ENCODE results near the gene CPNE2. TPM values are rescaled to one million over a fixed set of nuclear protein-coding genes. Genes with fewer than 3 reads are reported as not detected.

CPNE2 gene
- total and polyA plus RNA-seq, 4 donors = 38.1 to 76.3 (median 52.2) TPM

- no peak for ATAC-seq (ENCODE audit: insufficient read depth, low FRiP score)
- Histone ChIP-seq H3K4me1 (ENCODE audit: control insufficient read depth in 5 of 5, insufficient read depth in 5 of 5, low read length in 5 of 5) (peaks cover 0 to 13% (median 0%) of the 10 kb centered on the region in 5 donors), H3K27me3 (ENCODE audit: control insufficient read depth in 3 of 3, insufficient read depth in 3 of 3, low read length in 2 of 3) (no peaks in the 10 kb centered on the region), H3K4me3 (no peak overlapping the region), H3K9me3 (ENCODE audit: control insufficient read depth in 4 of 4, insufficient read depth in 3 of 4, low read length in 3 of 4) (no peaks in the 10 kb centered on the region), H3K36me3 (ENCODE audit: control insufficient read depth in 4 of 4, insufficient read depth in 4 of 4, low read length in 4 of 4) (no peaks in the 10 kb centered on the region), H3K27ac (ENCODE audit: low read depth in 1 of 2, low read length in 1 of 2) (no peak overlapping the region), H3K9ac (ENCODE audit: insufficient read depth in 1 of 2, low read length in 2 of 2) (no peak overlapping the region)
- no peak for DNase-seq
- TF ChIP-seq CTCF (IDR thresholded peaks at IDR 0.05; ENCODE audit: control extremely low read depth, extremely low read depth) = no peak
- 96 to 99% methylated on average over 1 of the region's 1 CpG for WGBS, 2 donors
These were observed 8.1 kb downstream of the CPNE2 start for GRCh38 chr16:57100445-57100844.

- no peak for TF ChIP-seq CTCF (IDR thresholded peaks at IDR 0.05; ENCODE audit: control extremely low read depth, extremely low read depth)
- Histone ChIP-seq H3K4me3 (no peak overlapping the region), H3K36me3 (ENCODE audit: control insufficient read depth in 4 of 4, insufficient read depth in 4 of 4, low read length in 4 of 4) (peaks cover 0 to 2% (median 0%) of the 10 kb centered on the region in 4 donors), H3K4me1 (ENCODE audit: control insufficient read depth in 5 of 5, insufficient read depth in 5 of 5, low read length in 5 of 5) (peaks cover 0 to 20% (median 0%) of the 10 kb centered on the region in 5 donors), H3K9ac (ENCODE audit: insufficient read depth in 1 of 2, low read length in 2 of 2) (no peak overlapping the region), H3K9me3 (ENCODE audit: control insufficient read depth in 4 of 4, insufficient read depth in 3 of 4, low read length in 3 of 4) (no peaks in the 10 kb centered on the region), H3K27me3 (ENCODE audit: control insufficient read depth in 3 of 3, insufficient read depth in 3 of 3, low read length in 2 of 3) (no peaks in the 10 kb centered on the region), H3K27ac (ENCODE audit: low read depth in 1 of 2, low read length in 1 of 2) (no peak overlapping the region)
- no peak for DNase-seq
- 80 to 82% methylated on average over 16 of the region's 16 CpGs for WGBS, 2 donors
- no peak for ATAC-seq (ENCODE audit: insufficient read depth, low FRiP score)
These were observed 10.8 kb downstream of the CPNE2 start for GRCh38 chr16:57102888-57103851.

- H3K27ac ChIP-seq (ENCODE audit: low read depth in 1 of 2, low read length in 1 of 2) = peak overlapping the region in 1 of 2 donors; percentile 31
- no peaks in the 10 kb centered on the region for H3K9me3 ChIP-seq (ENCODE audit: control insufficient read depth in 4 of 4, insufficient read depth in 3 of 4, low read length in 3 of 4)
- ATAC-seq (ENCODE audit: insufficient read depth, low FRiP score) = no peak
- no peak for DNase-seq
- H3K9ac ChIP-seq (ENCODE audit: insufficient read depth in 1 of 2, low read length in 2 of 2) = no peak overlapping the region
- peaks cover 0 to 2% (median 0%) of the 10 kb centered on the region in 4 donors for H3K36me3 ChIP-seq (ENCODE audit: control insufficient read depth in 4 of 4, insufficient read depth in 4 of 4, low read length in 4 of 4)
- WGBS, 2 donors = 55 to 59% methylated on average over 3 of the region's 3 CpGs
- H3K27me3 ChIP-seq (ENCODE audit: control insufficient read depth in 3 of 3, insufficient read depth in 3 of 3, low read length in 2 of 3) = no peaks in the 10 kb centered on the region
- no peak overlapping the region for H3K4me3 ChIP-seq
- TF ChIP-seq CTCF (IDR thresholded peaks at IDR 0.05; ENCODE audit: control extremely low read depth, extremely low read depth) = no peak
- peaks cover 0 to 20% (median 0%) of the 10 kb centered on the region in 5 donors for H3K4me1 ChIP-seq (ENCODE audit: control insufficient read depth in 5 of 5, insufficient read depth in 5 of 5, low read length in 5 of 5)
These were observed 12.3 kb downstream of the CPNE2 start for GRCh38 chr16:57104706-57105105.
